ENCODE data around the gene ALKAL2.
"Not testable (repeated sequence)": the region's sequence is repeated elsewhere in the genome, so short reads cannot be mapped to it uniquely, and the experiment has no call there.

Gene ALKAL2
- total RNA-seq: 0 reads per million in 3 experiments

DNA sequence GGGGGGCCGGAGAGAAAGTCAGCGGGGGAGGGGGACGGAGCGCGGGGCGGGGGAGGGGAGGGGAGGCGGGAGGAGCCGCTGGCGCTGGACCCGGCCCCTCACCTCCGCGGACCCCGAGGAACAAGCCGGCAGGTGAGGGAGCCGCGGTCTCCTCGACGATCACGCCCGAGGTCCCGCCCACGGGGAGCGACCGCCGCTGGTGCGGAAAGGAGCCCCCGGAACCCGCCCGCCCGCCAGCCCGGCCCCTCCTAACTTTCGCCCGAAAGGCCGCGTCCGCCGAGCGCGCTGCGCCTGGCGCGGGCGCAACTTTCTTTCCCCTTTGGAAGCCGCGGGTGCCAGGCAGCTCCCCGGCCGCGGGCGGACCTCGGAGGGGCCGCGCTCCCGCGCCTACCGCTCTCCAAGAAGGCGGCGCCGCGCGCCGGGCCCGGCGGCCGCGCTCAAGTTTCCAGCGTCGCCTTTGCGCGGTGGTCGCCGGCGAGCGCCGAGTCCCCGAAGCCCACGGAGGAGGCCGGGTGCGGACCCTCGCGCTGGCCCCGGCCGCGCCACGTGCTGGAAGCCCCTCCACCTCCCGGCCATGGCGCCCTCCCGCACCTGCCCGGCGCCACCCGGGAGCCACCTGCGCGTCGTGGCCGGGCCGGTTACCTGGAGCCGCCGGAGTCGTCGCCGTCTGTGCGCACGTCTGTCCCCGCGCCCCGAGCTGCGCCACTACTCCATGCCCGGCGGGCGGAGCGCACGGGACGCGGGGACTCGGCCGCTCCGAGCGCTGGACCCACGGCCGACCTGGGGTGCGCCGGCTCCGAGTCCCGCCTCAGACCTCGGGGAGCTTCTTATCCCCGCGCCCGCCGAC is at the start of gene ALKAL2:
ALKAL2 (minus strand) TSS at position 181 of the 847 bp plus-strand sequence. CDS start 256 bp downstream, outside the sequence.
- DNase-seq: no peak

GRCh38 chr2:336949-337348 is 49.1 kb upstream of the ALKAL2 start:
- not testable (repeated sequence) for DNase-seq

- no peak for DNase-seq
Observed at GRCh38 chr2:336360-336759, 48.5 kb upstream of the ALKAL2 start.

DNA sequence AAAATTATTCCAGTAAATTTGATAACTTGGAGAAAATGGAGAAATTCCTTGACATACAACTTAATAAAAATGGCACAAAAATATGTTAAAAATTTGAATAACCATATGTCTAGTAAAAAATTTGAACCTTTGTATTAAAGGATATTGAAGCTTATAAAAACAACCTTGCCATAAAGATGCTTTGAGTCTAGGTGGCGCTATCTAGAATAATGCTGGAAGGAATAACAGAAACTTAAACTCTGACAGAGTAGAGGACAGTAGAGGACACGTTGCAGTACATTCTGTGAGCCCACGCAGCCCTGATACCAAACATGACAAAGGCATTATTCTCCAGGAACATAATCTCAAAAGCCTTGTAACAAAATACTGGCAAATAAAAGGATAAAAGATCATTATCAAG is 44.7 kb upstream of the ALKAL2 start:
- no peak for DNase-seq

DNA sequence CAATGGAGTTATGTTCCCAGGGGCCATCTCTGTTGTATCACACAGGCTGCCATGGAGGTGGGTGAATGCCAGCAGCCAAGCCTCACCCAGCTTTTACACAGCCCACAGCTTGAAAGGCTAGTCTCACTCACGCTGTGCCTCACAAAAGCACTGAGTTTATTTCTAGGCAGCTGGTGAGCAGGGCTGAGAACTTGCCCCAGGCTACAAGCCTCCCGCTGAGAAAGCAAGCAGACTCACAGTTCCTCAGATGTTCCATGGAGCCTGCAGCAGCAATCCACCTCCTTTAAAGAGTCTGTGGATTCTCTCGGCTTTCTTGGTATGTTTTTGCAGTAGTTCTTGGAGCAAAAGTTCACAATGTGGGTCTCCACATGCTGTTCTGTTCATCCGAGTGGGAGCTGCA is 40.9 kb upstream of the ALKAL2 start:
- DNase-seq: no peak

DNA sequence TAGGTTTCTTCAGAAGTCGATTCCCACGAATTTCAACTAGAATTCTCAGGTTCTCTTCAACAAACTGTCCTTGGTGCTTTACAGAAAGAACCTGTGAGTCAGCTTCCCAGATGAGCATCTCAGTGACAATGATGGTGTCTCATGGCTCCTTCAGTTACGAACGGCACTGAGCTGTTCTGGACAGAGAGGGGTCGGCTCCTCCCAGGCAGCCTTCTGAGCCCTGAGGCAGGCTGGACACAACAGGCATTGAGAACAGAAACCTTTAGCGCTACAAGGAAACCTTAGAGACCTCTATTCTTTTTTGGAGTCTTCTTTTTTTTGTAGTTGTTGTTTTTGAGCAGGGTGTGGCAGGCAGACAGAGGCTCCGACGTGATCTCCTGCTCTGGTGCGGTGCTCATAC is 35.1 kb upstream of the ALKAL2 start:
- DNase-seq: no peak

DNA sequence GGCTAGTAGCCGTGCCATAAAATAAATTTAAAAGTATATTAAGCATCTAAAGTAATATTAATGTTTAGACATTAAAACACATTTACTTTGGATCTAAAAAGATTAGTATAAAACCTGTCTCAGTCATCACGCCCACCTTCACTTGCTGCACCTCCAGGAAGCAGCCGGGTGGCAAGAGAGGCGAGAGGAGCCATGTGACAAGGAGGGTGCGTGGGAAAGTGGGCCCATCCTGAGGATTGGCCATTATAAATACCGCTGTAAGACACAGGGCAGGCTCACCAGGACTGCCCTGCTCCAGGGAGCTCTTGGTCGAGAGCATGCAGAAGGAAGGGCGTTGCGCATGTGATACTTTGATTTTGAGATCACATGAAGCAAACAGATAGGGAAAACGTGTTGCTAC is 34.4 kb upstream of the ALKAL2 start:
- no peak for DNase-seq

GRCh38 chr2:320561-320960 is 32.7 kb upstream of the ALKAL2 start:
- no peak for DNase-seq

DNA sequence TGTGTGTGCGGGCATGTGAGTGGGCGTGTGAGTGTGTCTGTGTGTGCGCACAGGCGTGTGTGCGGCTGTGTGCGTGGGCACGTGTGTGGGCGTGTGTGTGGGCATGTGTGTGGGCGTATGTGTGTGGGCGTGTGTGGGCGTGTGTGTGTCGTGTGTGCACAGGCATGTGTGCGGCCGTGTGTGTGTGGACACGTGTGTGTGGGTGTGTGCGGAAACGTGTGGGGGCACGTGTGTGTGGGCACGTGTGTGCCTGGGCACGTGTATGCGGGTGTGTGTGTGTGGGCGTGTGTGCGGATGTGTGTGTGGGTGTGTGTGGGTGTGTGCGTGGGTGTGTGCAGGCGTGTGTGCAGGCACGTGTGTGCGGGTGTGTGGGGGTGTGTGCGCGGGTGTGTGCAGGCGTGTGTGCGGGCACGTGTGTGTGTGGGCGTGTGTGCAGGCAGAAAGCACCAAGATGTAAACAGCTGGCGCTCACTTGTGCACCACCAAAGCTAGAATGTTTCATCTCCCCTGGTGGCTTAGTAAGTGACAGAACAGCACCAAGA is 31.2 kb upstream of the ALKAL2 start:
- DNase-seq: no peak

- DNase-seq: peak; percentile 9
Observed at GRCh38 chr2:317501-318424, 29.9 kb upstream of the ALKAL2 start.

DNA sequence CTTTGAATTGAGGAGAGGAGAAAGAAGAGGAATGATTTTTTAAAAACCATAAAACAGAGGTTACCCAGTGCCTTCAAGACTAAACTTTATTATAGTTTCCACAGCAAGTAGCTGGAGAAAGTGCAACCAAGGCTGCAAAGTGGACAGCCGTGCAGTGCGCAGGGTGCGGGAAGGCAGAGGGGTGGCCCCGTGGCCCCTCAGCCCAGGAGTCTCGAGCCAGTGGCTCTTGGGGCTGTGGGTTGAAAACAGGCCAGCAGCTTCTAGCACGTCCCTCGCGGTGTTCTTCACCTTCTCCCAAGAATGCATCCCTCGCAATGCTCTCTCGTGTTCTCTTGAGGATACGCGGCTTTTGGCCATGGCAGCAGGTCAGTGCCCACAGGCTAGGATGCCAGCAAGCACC is 28.5 kb upstream of the ALKAL2 start:
- no peak for DNase-seq

- DNase-seq: not testable (repeated sequence)
Observed at GRCh38 chr2:315925-316324, 28.0 kb upstream of the ALKAL2 start.

- DNase-seq: no peak
Observed at GRCh38 chr2:314561-315336, 26.9 kb upstream of the ALKAL2 start.

GRCh38 chr2:313991-314390 is 26.1 kb upstream of the ALKAL2 start:
- no peak for DNase-seq

DNA sequence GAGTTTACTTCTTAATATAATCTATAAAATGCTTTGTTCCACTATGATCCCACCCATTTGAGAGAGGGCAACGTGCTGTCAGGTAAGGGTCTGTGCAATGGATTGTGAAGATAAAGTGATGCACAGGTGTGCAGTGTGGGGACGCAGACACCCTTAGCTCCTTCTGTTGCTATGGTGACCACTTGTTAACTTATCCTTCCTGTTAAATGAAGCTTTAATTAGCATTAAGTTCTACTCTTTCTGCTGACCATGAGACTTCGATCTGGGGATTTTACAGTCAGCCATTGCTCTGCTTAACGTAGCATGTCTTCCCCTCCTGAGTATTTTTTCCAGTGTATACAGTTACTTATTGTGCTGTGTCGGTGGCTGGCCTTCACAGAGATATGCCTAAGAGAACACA is 23.1 kb upstream of the ALKAL2 start:
- no peak for DNase-seq

DNA sequence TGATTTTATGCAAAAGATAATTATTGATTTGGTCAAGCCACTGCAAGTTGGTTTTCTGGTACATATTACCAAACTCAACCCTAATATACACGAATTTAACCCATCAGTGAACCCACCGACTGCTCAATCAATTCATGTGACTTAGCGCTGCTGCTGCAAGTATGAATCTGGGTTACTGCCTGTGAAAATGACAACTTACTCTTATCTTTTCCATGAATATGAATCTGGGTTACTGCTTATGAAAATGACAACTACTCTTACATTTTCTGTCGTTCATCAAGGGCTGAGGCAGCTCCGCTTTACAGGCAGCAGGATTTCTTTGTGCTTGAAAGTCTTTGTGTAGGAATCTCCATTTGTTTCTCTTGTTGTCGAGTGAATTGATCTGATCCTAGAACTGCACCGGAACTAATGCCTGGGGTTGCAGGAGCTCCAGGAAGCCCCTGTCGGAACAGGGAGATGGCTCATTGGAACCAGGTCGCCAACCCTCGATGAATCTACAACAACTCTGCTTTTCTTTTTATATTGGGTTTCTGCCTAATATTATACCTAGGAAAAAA is 22.1 kb upstream of the ALKAL2 start:
- no peak for DNase-seq

DNA sequence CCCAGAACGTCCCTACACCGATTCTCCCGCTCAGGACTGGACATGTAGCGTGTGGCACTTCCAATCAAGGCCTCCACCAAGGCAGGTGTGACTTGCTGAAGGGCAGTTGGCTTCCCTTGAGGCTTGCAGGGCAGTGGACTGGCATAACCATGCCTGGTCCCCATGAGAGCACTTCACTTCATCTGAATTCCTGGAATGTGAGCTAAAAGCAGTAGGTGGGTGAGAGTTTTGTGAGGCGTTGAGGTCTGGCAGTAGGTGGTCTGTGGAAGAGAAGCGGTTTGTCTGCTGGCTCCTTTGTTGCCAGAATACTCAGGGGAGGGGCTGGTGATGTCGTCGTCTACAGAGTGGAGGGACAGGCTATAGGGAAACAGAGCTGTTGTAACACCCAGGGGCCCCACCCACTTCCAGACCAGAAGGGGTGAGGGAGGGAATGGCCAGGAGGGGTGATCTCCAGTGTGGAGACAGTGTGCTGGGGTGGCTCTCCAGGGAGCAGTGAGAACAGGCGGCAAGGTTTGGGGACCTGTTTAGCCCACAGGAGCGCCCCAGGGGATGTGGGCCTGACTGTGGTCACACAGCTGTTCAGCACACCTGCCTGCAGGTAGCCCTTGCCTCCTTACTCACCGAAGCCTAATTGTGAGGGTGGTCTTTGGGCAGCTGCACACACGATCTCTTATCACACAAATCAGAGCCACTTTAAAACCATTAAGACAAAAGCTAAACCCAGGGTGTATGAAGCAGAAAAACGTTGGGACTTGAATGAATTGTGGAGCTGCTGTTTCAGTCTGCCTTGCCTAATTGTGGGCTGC is 21.5 kb upstream of the ALKAL2 start:
- no peak for DNase-seq

GRCh38 chr2:305366-305765 is 17.5 kb upstream of the ALKAL2 start:
- no peak for DNase-seq

DNA sequence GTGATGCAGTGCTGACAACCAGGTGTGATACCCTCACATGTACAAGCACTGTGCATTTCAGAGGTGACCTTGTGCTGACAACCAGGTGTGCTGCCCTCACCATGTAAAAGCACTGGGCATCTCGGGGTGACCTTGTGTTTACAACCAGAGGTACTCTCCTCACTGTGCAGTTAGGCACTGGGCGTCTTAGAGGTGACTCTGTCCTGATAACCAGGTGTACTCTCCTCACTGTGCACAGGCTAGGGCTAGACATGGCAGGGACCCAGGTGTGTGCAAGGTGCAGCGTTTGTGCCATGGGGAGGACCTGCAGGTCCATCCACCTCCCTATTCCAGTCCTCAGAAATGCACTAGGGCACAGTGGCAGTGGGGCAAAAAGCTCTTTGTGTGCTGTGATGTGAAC is 8.5 kb upstream of the ALKAL2 start:
- DNase-seq: no peak

DNA sequence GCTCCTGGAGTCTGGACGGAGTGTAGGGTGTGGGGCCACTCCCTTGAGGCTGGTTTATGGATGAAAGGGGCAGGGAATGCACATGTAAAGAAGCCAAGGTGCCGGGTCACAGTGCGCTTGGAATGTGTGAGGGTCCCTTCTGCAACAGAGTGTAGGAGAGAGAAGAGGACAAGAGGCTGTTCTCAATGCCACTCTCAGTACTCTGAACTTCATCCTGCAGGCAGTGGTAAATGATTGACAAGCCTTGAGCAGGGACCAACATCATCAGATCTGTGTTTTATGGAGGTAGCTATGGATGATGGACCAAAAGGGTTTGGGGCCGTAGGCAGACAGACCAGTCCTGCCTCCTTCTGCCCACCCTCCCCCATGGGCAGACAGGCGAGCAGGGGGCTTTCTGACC is 7.2 kb upstream of the ALKAL2 start:
- DNase-seq: no peak

DNA sequence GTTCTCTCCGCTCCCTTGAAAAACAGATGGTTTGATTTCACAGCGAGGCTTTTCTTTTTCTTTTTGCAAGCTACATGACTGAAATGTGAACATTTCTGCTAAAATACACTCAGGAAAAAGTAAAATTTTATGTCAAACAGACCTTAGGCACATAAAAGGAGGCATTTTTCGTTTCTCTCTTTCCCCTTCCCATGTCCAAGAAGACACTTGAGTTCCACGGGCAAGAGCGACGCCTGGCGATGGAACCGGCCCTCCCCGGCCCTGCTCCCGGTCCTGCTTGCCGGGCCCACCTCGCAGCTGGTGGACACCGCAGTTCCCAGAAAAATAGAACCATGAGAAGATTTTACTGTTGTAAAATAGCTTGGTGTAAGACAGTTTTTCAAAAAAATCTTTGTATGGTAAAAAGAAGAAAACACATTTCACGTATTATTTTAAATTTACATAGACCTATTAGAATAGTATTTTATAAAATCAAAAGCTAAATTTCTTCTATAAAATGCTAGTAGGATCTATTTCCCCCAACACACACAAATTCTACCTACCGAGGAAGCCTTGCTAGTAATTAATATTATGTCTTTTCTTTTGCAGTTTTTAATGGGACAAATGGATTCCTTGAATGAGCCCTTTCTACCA is 2.3 kb upstream of the ALKAL2 start:
- peak; percentile 9 for DNase-seq

Data from central memory CD4-positive, alpha-beta T cell (primary cell).